H7 (cell line): Measurements from ENCODE around the gene RHBDL1. TPM values are rescaled to one million over a fixed set of nuclear protein-coding genes. Genes with fewer than 3 reads are reported as not detected.

Experiments
- DNase-seq: peaks from one replicate; pipeline ENCODE4 v3.0.0; 2012
- H3K27me3 ChIP-seq: 2 replicates; pipeline ENCODE4 v1.6.0; 2011; ENCODE audit warnings: mild to moderate bottlenecking, low read length; ENCODE audit not compliant: control insufficient read depth, insufficient read depth
- H3K36me3 ChIP-seq: replicated peaks from 2 replicates; pipeline ENCODE4 v1.5.1; 2011; ENCODE audit warnings: low read length; ENCODE audit not compliant: control insufficient read depth, insufficient read depth
- H3K4me3 ChIP-seq: 2 replicates; pipeline ENCODE4 v1.5.1; 2011; ENCODE audit warnings: low read depth, mild to moderate bottlenecking, control low read depth, low read length, moderate library complexity; ENCODE audit not compliant: insufficient read depth
- total RNA-seq: library from RNA; depleted of rRNA; stranded (reverse); fragments of >200 nt; shearing (Covaris generic); gene quantifications from 2 replicates; pipeline ENCODE4 v1.2.3, GENCODE V29; 2014

RHBDL1 gene
- total RNA-seq, 1 experiment from 2014 or later, result 3.1 TPM

GRCh38 chr16:714558-715476 is 39.3 kb downstream of the RHBDL1 start, which contains the start of gene METRN:
TSS of gene METRN (plus strand) at chr16:715118. CDS start at chr16:715290, 172 bp downstream.
- peaks cover 35% of the 10 kb centered on the region for H3K27me3 ChIP-seq
- peak; percentile 99 for DNase-seq
- H3K4me3 ChIP-seq, result peak within 1 kb of the TSS; percentile 59
- no peaks in the 10 kb centered on the region for H3K36me3 ChIP-seq

GRCh38 chr16:715477-716199 is 40.2 kb downstream of the RHBDL1 start:
- peak overlapping the region; percentile 59 for H3K4me3 ChIP-seq
- peak; percentile 92 for DNase-seq
- no peaks in the 10 kb centered on the region for H3K36me3 ChIP-seq
- H3K27me3 ChIP-seq, result peaks cover 31% of the 10 kb centered on the region

GRCh38 chr16:716200-716568 is 40.7 kb downstream of the RHBDL1 start:
- Histone ChIP-seq H3K4me3 (peak overlapping the region; percentile 32; the same call in 1 of the 2 replicates), H3K36me3 (no peaks in the 10 kb centered on the region), H3K27me3 (peaks cover 29% of the 10 kb centered on the region)
- peak; percentile 90 for DNase-seq

- peaks cover 29% of the 10 kb centered on the region for H3K27me3 ChIP-seq
- no peaks in the 10 kb centered on the region for H3K36me3 ChIP-seq
- no peak overlapping the region for H3K4me3 ChIP-seq
- no peak for DNase-seq
Observed at GRCh38 chr16:716768-717325, 41.4 kb downstream of the RHBDL1 start.

- no peaks in the 10 kb centered on the region for H3K36me3 ChIP-seq
- H3K27me3 ChIP-seq, result peaks cover 29% of the 10 kb centered on the region
- no peak overlapping the region for H3K4me3 ChIP-seq
- DNase-seq, result no peak
Observed at GRCh38 chr16:717450-718245, 42.2 kb downstream of the RHBDL1 start.

GRCh38 chr16:718389-718788 is 42.9 kb downstream of the RHBDL1 start:
- no peak for DNase-seq
- no peaks in the 10 kb centered on the region for H3K36me3 ChIP-seq
- H3K4me3 ChIP-seq, result no peak overlapping the region

DNA sequence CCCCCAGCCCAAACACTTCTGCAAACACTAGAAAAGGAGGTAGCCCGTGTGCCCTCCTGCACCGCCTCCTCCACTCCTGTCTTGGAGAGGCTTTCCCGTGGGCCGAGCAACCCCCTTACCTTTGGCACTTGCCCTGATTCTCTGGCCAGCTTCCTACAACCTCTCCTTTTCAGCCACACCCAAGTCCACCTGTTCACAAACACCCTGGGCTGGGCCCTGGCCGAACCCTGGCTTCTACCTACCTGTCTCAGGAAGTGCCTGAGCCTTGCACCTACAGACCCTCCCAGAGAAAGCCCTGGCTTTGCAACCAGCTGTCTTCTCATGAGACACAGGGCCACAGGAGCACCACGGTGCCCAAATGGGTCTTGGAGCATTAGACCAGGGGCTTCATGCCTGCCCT is 43.5 kb downstream of the RHBDL1 start:
- Histone ChIP-seq H3K27me3 (peaks cover 27% of the 10 kb centered on the region), H3K36me3 (no peaks in the 10 kb centered on the region), H3K4me3 (no peak overlapping the region)
- no peak for DNase-seq

More at GRCh38 chr16:718389-718788, 42.9 kb downstream of the RHBDL1 start:
- peaks cover 29% of the 10 kb centered on the region for H3K27me3 ChIP-seq

GRCh38 chr16:719815-720446 is 44.5 kb downstream of the RHBDL1 start:
- peaks cover 19% of the 10 kb centered on the region for H3K27me3 ChIP-seq
- H3K4me3 ChIP-seq, result peak overlapping the region; percentile 80
- H3K36me3 ChIP-seq, result no peaks in the 10 kb centered on the region
- no peak for DNase-seq

DNA sequence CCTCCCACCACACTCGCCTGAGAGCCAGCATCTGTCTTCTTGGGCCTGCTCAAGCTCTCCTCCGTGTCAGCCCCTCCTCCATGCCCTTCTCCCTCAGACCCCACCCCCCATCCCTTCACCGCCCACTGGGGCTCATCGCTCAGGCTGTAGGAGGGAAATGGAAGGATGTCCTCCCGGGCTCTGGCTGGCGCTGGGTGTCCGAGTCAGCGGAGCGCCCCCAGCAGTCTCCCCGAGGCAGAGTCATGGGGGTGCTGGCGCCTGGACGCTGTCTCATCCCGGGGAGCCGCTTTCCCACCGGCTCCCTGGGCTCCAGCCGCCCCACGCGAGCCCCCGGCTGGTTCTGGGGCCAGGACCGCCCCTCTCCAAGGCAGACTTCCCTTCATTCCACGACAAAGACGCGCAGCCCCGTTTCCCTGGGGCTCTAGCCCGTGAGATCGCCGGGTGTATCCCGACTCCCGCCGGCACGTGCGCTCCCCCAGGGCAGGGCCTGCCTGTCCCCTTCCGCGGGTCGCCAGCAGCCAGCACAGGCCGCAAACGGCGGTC is 45.0 kb downstream of the RHBDL1 start:
- no peaks in the 10 kb centered on the region for H3K36me3 ChIP-seq
- peak overlapping the region; percentile 80 for H3K4me3 ChIP-seq
- peaks cover 15% of the 10 kb centered on the region for H3K27me3 ChIP-seq
- peak; percentile 93 for DNase-seq

DNA sequence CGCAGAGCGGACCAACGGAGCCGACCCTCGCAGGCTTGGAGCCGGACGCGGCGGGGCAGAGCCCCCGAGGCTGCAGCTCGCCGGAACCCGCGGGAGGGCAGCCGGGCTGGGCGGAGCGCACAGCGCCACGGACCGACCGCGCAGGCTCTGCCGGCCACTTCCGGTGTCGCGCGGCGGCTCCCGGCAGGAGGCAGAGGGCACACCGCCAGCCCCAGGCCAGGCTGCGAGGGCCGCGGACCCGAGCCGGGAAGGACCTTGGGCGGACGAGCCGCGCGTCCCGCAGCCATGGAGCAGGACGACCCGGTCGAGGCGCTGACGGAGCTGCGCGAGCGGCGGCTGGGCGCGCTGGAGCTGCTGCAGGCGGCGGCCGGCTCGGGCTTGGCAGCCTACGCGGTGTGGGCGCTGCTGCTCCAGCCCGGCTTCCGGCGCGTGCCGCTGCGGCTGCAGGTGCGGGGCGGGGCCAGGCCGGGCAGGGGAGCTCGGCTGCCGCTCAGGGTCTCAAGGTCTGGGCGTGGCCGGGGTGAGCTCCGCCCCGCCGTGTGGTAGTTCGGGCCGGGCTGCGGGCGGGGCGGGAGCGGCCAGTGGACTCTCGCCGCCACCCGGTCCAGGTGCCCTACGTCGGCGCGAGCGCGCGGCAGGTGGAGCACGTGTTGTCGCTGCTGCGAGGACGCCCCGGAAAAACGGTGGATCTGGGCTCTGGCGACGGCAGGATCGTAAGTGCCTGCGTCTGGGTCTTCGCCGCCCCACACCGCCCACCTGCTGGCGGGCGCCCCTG is 45.7 kb downstream of the RHBDL1 start, which contains the start of gene ANTKMT:
TSS of gene ANTKMT (plus strand) at position 157 of the 775 bp plus-strand sequence. CDS start at position 286, 129 bp downstream.
- Histone ChIP-seq H3K27me3 (peaks cover 14% of the 10 kb centered on the region; the same call in 1 of the 2 replicates), H3K36me3 (no peaks in the 10 kb centered on the region), H3K4me3 (peak within 1 kb of the TSS; percentile 80)
- peak; percentile 99 for DNase-seq

- no peaks in the 10 kb centered on the region for H3K36me3 ChIP-seq
- DNase-seq, result no peak
- peaks cover 14% of the 10 kb centered on the region; the same call in 1 of the 2 replicates for H3K27me3 ChIP-seq
- peak overlapping the region; percentile 14 for H3K4me3 ChIP-seq
Observed at GRCh38 chr16:721765-722540, 46.5 kb downstream of the RHBDL1 start.
